ENCODE results near the gene TXNRD1.
"Not testable (repeated sequence)": the region's sequence is repeated elsewhere in the genome, so short reads cannot be mapped to it uniquely, and the experiment has no call there.

The TXNRD1 gene

DNA sequence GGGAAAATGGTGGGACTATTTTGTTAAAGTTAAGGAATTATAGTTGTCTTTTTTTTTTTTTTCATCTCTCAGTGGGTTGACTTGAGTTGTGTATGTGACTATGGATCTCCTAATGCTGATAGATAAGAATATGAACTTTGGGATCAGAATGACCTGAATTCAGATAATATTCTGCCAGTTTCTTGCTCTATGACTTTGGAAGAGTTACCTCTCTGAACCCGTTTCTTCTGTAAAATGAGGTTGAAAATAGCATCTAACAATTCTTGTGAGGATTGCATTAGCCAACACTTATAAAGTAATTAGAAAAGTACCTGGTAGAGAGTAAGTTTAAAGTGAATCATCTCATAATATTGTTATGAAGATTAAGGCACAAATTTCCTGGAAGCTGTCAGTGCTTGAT, 106.4 kb downstream of the TXNRD1 start:
- H3K36me3 ChIP-seq (ENCODE audit: control insufficient read depth in 1 of 2, insufficient read depth in 2 of 2, low read length in 2 of 2): peaks cover 35 to 71% of the 10 kb centered on the region in 2 donors
- no peaks in the 10 kb centered on the region for H3K4me1 ChIP-seq (ENCODE audit: control insufficient read depth in 1 of 2, insufficient read depth in 2 of 2, low read length in 2 of 2)
- H3K9ac ChIP-seq (ENCODE audit: low read depth in 1 of 2, low read length in 2 of 2): no peak overlapping the region
- H3K9me3 ChIP-seq (ENCODE audit: control insufficient read depth in 1 of 2, low read length in 2 of 2): no peaks in the 10 kb centered on the region
- no peaks in the 10 kb centered on the region for H3K27me3 ChIP-seq (ENCODE audit: control insufficient read depth in 1 of 2, insufficient read depth in 2 of 2, low read length in 2 of 2)
- no peak overlapping the region for H3K27ac ChIP-seq (ENCODE audit: low read depth, low read length)
- H3K4me3 ChIP-seq (ENCODE audit: low read depth in 1 of 2, low read length in 2 of 2): no peak overlapping the region

DNA sequence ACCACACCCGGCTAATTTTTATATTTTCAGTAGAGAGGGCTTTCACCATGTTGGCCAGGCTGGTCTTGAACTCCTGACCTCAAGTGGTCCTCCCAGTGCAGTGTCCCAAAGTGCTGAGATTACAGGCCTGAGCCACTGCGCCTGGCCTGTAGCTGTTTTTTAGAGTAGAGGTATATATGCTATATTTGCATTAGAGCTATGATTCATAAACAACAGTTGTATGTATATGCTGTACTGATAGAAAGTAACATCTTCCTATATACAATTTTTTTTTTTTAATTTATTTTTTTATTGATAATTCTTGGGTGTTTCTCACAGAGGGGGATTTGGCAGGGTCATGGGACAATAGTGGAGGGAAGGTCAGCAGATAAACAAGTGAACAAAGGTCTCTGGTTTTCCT, 107.0 kb downstream of the TXNRD1 start:
- not testable (repeated sequence) for H3K4me3 ChIP-seq (ENCODE audit: low read depth in 1 of 2, low read length in 2 of 2); H3K27me3 ChIP-seq (ENCODE audit: control insufficient read depth in 1 of 2, insufficient read depth in 2 of 2, low read length in 2 of 2); H3K9me3 ChIP-seq (ENCODE audit: control insufficient read depth in 1 of 2, low read length in 2 of 2); H3K27ac ChIP-seq (ENCODE audit: low read depth, low read length); H3K4me1 ChIP-seq (ENCODE audit: control insufficient read depth in 1 of 2, insufficient read depth in 2 of 2, low read length in 2 of 2); H3K9ac ChIP-seq (ENCODE audit: low read depth in 1 of 2, low read length in 2 of 2)
- H3K36me3 ChIP-seq (ENCODE audit: control insufficient read depth in 1 of 2, insufficient read depth in 2 of 2, low read length in 2 of 2): peaks cover 39 to 70% of the 10 kb centered on the region in 2 donors

DNA sequence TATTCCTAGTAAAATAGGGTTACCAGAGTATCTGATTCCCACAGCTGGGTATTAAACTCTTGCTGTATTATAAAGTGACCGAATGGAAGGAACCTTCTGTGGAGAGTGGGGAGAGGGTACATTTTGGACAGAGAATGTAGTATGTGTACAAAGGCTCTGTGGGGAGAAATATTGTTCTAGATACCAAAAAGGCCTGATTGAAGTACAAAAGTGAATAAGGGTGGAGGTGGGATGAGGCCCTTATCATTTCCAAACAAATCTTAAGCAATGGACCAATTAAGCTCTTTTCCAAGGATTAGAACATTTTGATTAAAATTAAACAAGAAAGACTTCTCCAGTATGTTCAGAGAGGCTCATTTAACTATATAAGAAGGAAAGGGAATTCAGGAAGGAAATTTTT, 108.3 kb downstream of the TXNRD1 start:
- H3K27me3 ChIP-seq (ENCODE audit: control insufficient read depth in 1 of 2, insufficient read depth in 2 of 2, low read length in 2 of 2): no peaks in the 10 kb centered on the region
- H3K4me1 ChIP-seq (ENCODE audit: control insufficient read depth in 1 of 2, insufficient read depth in 2 of 2, low read length in 2 of 2): no peaks in the 10 kb centered on the region
- no peak overlapping the region for H3K27ac ChIP-seq (ENCODE audit: low read depth, low read length)
- H3K36me3 ChIP-seq (ENCODE audit: control insufficient read depth in 1 of 2, insufficient read depth in 2 of 2, low read length in 2 of 2): peaks cover 40 to 70% of the 10 kb centered on the region in 2 donors
- H3K9me3 ChIP-seq (ENCODE audit: control insufficient read depth in 1 of 2, low read length in 2 of 2): no peaks in the 10 kb centered on the region
- no peak overlapping the region for H3K9ac ChIP-seq (ENCODE audit: low read depth in 1 of 2, low read length in 2 of 2)
- H3K4me3 ChIP-seq (ENCODE audit: low read depth in 1 of 2, low read length in 2 of 2): no peak overlapping the region

DNA sequence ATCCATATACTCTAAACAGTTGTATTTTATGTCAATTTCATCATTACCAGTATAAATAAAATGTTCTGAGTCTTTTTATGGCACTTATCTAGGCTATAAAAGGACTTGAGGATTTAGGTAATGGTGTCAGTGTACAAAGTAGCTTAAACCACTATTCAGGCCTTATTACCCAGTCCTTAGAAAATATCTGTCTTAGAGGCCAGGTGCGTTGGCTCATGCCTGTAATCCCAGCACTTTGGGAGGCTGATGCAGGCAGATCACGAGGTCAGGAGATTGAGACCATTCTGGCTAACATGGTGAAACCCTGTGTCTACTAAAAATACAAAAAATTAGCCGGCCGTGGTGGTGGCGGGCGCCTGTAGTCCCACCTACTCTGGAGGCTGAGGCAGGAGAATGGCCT, 112.7 kb downstream of the TXNRD1 start:
- peaks cover 13 to 54% of the 10 kb centered on the region in 2 donors for H3K36me3 ChIP-seq (ENCODE audit: control insufficient read depth in 1 of 2, insufficient read depth in 2 of 2, low read length in 2 of 2)

DNA sequence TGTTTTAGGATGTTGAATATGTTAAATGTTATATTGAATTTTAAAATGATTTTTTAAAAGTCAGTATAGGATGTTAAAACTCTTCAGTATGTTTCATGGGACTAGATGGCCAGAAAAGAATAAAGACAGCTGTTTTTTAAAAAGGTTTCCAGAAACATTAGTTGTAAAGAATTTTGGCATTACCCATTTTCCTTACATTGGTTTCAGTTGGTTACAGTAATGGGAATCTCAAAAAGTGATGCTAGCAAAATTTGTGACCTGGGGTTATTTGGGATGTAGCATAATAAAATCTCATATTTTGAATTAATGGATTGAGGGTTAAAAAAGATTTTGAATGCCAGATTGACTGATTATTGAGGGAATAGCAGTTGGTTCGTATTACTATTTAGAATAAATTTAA, 113.2 kb downstream of the TXNRD1 start:
- Histone ChIP-seq H3K27ac (ENCODE audit: low read depth, low read length) (no peak overlapping the region), H3K4me3 (ENCODE audit: low read depth in 1 of 2, low read length in 2 of 2) (no peak overlapping the region), H3K36me3 (ENCODE audit: control insufficient read depth in 1 of 2, insufficient read depth in 2 of 2, low read length in 2 of 2) (peaks cover 17 to 58% of the 10 kb centered on the region in 2 donors), H3K27me3 (ENCODE audit: control insufficient read depth in 1 of 2, insufficient read depth in 2 of 2, low read length in 2 of 2) (no peaks in the 10 kb centered on the region), H3K4me1 (ENCODE audit: control insufficient read depth in 1 of 2, insufficient read depth in 2 of 2, low read length in 2 of 2) (no peaks in the 10 kb centered on the region), H3K9me3 (ENCODE audit: control insufficient read depth in 1 of 2, low read length in 2 of 2) (no peaks in the 10 kb centered on the region), H3K9ac (ENCODE audit: low read depth in 1 of 2, low read length in 2 of 2) (no peak overlapping the region)

More for the DNA sequence above, 112.7 kb downstream of the TXNRD1 start:
- not testable (repeated sequence) for H3K9ac ChIP-seq (ENCODE audit: low read depth in 1 of 2, low read length in 2 of 2); H3K4me1 ChIP-seq (ENCODE audit: control insufficient read depth in 1 of 2, insufficient read depth in 2 of 2, low read length in 2 of 2); H3K4me3 ChIP-seq (ENCODE audit: low read depth in 1 of 2, low read length in 2 of 2); H3K9me3 ChIP-seq (ENCODE audit: control insufficient read depth in 1 of 2, low read length in 2 of 2); H3K27me3 ChIP-seq (ENCODE audit: control insufficient read depth in 1 of 2, insufficient read depth in 2 of 2, low read length in 2 of 2); H3K27ac ChIP-seq (ENCODE audit: low read depth, low read length)

DNA sequence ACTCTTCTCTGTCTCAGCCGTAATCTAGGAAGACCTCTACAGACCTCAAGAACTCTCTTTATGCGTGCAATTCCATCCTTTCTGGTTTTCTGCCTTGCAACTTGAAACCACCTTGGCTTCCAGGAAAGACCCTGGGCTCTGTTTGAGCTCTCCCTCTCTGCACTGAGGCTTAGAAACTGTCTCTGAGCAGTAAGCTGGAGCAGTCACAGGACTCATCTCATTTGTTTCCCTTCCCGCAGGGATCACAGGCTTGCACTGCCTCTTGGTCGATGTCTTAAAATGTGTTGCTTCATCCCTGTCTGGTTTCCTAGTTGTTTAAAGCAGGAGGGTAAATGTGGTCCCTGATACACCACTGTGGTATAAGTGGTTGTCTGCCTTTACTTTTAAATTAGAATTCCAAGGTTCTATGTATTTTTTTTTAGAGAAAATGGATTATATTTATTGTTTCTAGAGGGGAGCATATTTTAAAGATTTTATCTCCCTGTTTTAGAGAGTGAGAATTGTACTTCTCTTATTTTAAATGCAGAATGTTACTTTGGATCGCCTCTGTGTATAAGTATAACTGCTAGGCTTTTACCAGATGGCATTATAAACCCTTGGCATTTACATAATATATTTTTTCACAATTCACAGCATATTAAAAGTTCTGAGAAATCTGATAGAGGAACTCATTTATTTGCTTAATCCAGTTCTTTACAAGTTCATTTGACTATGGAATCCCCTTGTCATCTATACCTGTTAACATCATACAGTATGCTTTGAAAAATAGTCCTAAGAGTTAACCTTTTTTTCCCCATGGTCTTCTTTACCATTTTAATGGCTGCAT, 114.3 kb downstream of the TXNRD1 start:
- no peaks in the 10 kb centered on the region for H3K4me1 ChIP-seq (ENCODE audit: control insufficient read depth in 1 of 2, insufficient read depth in 2 of 2, low read length in 2 of 2)
- no peaks in the 10 kb centered on the region for H3K9me3 ChIP-seq (ENCODE audit: control insufficient read depth in 1 of 2, low read length in 2 of 2)
- no peak overlapping the region for H3K4me3 ChIP-seq (ENCODE audit: low read depth in 1 of 2, low read length in 2 of 2)
- peaks cover 19 to 61% of the 10 kb centered on the region in 2 donors for H3K36me3 ChIP-seq (ENCODE audit: control insufficient read depth in 1 of 2, insufficient read depth in 2 of 2, low read length in 2 of 2)
- no peak overlapping the region for H3K27ac ChIP-seq (ENCODE audit: low read depth, low read length)
- no peaks in the 10 kb centered on the region for H3K27me3 ChIP-seq (ENCODE audit: control insufficient read depth in 1 of 2, insufficient read depth in 2 of 2, low read length in 2 of 2)
- H3K9ac ChIP-seq (ENCODE audit: low read depth in 1 of 2, low read length in 2 of 2): no peak overlapping the region

DNA sequence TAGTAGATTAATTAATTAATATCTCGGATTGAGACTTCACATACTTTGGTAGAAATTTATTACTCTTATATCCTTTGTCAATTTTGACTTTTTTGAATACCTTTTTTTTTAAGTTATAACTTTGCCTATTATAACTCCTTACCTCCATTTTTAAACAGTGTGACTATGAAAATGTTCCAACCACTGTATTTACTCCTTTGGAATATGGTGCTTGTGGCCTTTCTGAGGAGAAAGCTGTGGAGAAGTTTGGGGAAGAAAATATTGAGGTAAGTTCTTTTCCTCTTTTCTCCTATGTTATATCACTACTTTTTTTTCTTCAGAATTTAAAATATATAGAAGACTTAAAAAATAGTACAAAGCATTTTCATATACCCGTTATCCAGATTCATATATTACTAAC, 115.8 kb downstream of the TXNRD1 start:
- Histone ChIP-seq H3K27me3 (ENCODE audit: control insufficient read depth in 1 of 2, insufficient read depth in 2 of 2, low read length in 2 of 2) (no peaks in the 10 kb centered on the region), H3K4me1 (ENCODE audit: control insufficient read depth in 1 of 2, insufficient read depth in 2 of 2, low read length in 2 of 2) (no peaks in the 10 kb centered on the region), H3K4me3 (ENCODE audit: low read depth in 1 of 2, low read length in 2 of 2) (no peak overlapping the region), H3K27ac (ENCODE audit: low read depth, low read length) (no peak overlapping the region), H3K36me3 (ENCODE audit: control insufficient read depth in 1 of 2, insufficient read depth in 2 of 2, low read length in 2 of 2) (peaks cover 16 to 56% of the 10 kb centered on the region in 2 donors), H3K9me3 (ENCODE audit: control insufficient read depth in 1 of 2, low read length in 2 of 2) (no peaks in the 10 kb centered on the region), H3K9ac (ENCODE audit: low read depth in 1 of 2, low read length in 2 of 2) (no peak overlapping the region)

DNA sequence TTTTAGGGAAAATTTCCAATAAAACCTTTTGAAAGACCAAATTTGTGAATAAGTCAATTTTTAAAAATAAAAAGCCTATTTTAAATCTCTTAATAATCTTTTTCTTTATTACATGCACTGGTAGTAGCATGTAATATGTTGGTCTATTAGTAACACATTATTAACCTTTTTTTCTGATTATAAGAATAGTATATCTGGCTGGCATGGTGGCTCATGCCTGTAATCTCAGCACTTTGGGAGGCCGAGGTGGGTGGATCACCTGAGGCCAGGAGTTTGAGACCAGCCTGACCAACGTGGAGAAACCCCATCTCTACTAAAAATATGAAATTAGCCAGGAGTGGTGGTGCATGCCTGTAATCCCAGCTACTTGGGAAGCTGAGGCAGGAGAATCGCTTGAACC, 116.7 kb downstream of the TXNRD1 start:
- H3K9ac ChIP-seq (ENCODE audit: low read depth in 1 of 2, low read length in 2 of 2); H3K27me3 ChIP-seq (ENCODE audit: control insufficient read depth in 1 of 2, insufficient read depth in 2 of 2, low read length in 2 of 2); H3K4me1 ChIP-seq (ENCODE audit: control insufficient read depth in 1 of 2, insufficient read depth in 2 of 2, low read length in 2 of 2); H3K9me3 ChIP-seq (ENCODE audit: control insufficient read depth in 1 of 2, low read length in 2 of 2); H3K4me3 ChIP-seq (ENCODE audit: low read depth in 1 of 2, low read length in 2 of 2); H3K27ac ChIP-seq (ENCODE audit: low read depth, low read length): not testable (repeated sequence)
- H3K36me3 ChIP-seq (ENCODE audit: control insufficient read depth in 1 of 2, insufficient read depth in 2 of 2, low read length in 2 of 2): peaks cover 22 to 57% of the 10 kb centered on the region in 2 donors

DNA sequence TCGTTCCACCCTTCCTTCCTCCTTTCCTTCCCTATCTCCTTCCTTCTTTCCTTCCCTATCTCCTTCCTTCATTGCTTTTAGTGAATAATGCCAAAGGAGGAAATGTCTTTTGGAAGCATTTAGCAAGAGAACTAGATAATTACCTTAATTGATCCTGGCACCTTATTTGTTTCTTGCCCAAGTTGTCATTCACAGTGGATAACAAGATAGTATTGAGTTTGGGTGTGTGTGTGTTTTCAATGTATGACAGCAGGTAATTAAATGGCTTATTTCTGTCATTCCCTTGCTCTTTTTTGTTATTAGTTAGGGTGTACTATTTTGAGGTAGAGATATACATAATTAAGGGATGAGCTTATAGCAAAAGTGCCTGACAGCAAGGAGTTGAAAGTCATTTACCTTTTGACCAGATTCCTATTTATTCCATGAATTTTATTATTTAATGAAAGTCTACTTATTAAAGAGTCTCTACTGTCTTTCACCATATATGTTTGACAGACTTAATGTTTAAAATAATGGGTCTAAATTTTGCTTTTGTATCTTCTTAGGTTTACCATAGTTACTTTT, 118.2 kb downstream of the TXNRD1 start:
- Histone ChIP-seq H3K27ac (ENCODE audit: low read depth, low read length) (no peak overlapping the region), H3K4me1 (ENCODE audit: control insufficient read depth in 1 of 2, insufficient read depth in 2 of 2, low read length in 2 of 2) (no peaks in the 10 kb centered on the region), H3K36me3 (ENCODE audit: control insufficient read depth in 1 of 2, insufficient read depth in 2 of 2, low read length in 2 of 2) (peaks cover 19 to 45% of the 10 kb centered on the region in 2 donors), H3K9me3 (ENCODE audit: control insufficient read depth in 1 of 2, low read length in 2 of 2) (no peaks in the 10 kb centered on the region), H3K9ac (ENCODE audit: low read depth in 1 of 2, low read length in 2 of 2) (no peak overlapping the region), H3K4me3 (ENCODE audit: low read depth in 1 of 2, low read length in 2 of 2) (no peak overlapping the region), H3K27me3 (ENCODE audit: control insufficient read depth in 1 of 2, insufficient read depth in 2 of 2, low read length in 2 of 2) (no peaks in the 10 kb centered on the region)

DNA sequence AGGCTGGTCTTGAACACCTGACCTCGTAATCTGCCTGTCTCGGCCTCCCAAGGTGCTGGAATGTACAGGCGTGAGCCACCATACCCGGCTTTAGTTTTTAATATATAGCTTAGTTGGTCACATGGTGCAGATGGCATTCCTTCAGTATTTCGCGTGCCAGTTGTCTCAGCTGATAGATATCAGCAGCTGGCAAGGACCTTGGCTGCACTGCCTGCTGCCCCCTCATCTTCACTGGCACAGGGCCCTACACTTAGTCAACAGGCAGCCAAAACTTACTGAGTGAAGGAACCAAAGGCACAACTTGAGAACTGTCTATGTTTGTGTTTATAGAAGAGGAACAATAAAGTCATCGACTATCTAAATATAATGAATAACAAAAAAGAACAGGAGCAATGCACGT, 119.0 kb downstream of the TXNRD1 start:
- peaks cover 24 to 46% of the 10 kb centered on the region in 2 donors for H3K36me3 ChIP-seq (ENCODE audit: control insufficient read depth in 1 of 2, insufficient read depth in 2 of 2, low read length in 2 of 2)
- H3K27me3 ChIP-seq (ENCODE audit: control insufficient read depth in 1 of 2, insufficient read depth in 2 of 2, low read length in 2 of 2): no peaks in the 10 kb centered on the region
- no peak overlapping the region for H3K4me3 ChIP-seq (ENCODE audit: low read depth in 1 of 2, low read length in 2 of 2)
- no peak overlapping the region for H3K9ac ChIP-seq (ENCODE audit: low read depth in 1 of 2, low read length in 2 of 2)
- H3K4me1 ChIP-seq (ENCODE audit: control insufficient read depth in 1 of 2, insufficient read depth in 2 of 2, low read length in 2 of 2): no peaks in the 10 kb centered on the region
- no peaks in the 10 kb centered on the region for H3K9me3 ChIP-seq (ENCODE audit: control insufficient read depth in 1 of 2, low read length in 2 of 2)
- no peak overlapping the region for H3K27ac ChIP-seq (ENCODE audit: low read depth, low read length)
